GM12892 (cell line): ENCODE measurements around the gene GOLGA6A.

ENCODE experiments used
- POLR2A ChIP-seq: IDR thresholded peaks from 2 replicates; pipeline ENCODE4 v1.6.1; 2011; ENCODE audit warnings: low read depth, low read length, control low read depth
- POLR2AphosphoS5 ChIP-seq: IDR thresholded peaks from 2 replicates; pipeline ENCODE4 v1.6.1; 2011; ENCODE audit warnings: low read depth, low read length, control low read depth

DNA sequence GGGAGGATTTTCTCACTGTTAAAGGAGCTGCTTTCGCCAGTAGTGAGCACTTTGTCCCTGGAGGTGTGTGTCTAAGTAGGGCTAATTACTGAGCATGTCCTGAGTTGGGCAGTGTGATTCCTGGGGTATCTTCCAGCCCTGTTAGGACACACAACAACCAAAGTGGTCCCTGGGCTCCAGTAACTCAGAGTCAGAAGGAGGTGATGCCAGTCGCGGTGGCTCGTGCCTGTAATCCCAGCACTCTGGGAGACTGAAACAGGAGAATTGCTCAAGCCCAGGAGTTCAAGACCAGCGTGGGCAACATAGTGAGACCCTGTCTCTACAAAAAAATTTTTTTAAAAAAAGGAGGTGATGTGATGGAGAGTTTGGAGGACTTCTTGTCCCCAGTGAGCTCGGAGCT is 50.3 kb downstream of the GOLGA6A start:
- TF ChIP-seq POLR2A (no peak), POLR2AphosphoS5 (no peak)
